Lung (tissue), 12 donors: Measurements from ENCODE around the gene SQOR. TPM values are rescaled to one million over a fixed set of nuclear protein-coding genes. Genes with fewer than 3 reads are reported as not detected.

Experiments
- ATAC-seq: fragments of 200-7000 bp; cut with Tn5 transposase; one replicate; pipeline ENCODE4 v1.9.1; 2020; ENCODE audit warnings: moderate number of reproducible peaks; ENCODE audit not compliant: insufficient read depth, low FRiP score
- DNase-seq, 3 donors: peaks; one replicate each; pipeline ENCODE4 v3.0.0-alpha.2; 2013 to 2017
- H3K27ac ChIP-seq, 2 donors: one replicate each; pipeline ENCODE4 v1.5.1; 2013; ENCODE audit warnings: mild to moderate bottlenecking in 2 of 2, moderate library complexity in 2 of 2, control low read depth in 1 of 2, inconsistent platforms in 1 of 2, low read depth in 1 of 2, low read length in 1 of 2
- H3K27me3 ChIP-seq, 3 donors: one replicate each; pipeline ENCODE4 v1.5.1; 2013; ENCODE audit warnings: low read length in 2 of 3; ENCODE audit not compliant: control insufficient read depth in 3 of 3, insufficient read depth in 3 of 3
- H3K36me3 ChIP-seq, 4 donors: one replicate each; pipeline ENCODE4 v1.5.1; 2013; ENCODE audit warnings: low read length in 4 of 4, mild to moderate bottlenecking in 1 of 4, moderate library complexity in 1 of 4; ENCODE audit not compliant: control insufficient read depth in 4 of 4, insufficient read depth in 4 of 4
- H3K4me1 ChIP-seq, 5 donors: one replicate each; pipeline ENCODE4 v1.5.1; 2013; ENCODE audit warnings: low read length in 5 of 5, mild to moderate bottlenecking in 2 of 5, moderate library complexity in 1 of 5; ENCODE audit not compliant: control insufficient read depth in 5 of 5, insufficient read depth in 5 of 5
- H3K4me3 ChIP-seq: one replicate; pipeline ENCODE4 v1.5.1; 2013; ENCODE audit warnings: mild to moderate bottlenecking, control low read depth, moderate library complexity
- H3K9ac ChIP-seq, 2 donors: one replicate each; pipeline ENCODE4 v1.5.1; 2013; ENCODE audit warnings: low read length in 2 of 2, control low read depth in 1 of 2; ENCODE audit not compliant: insufficient read depth in 1 of 2
- H3K9me3 ChIP-seq, 4 donors: one replicate each; pipeline ENCODE4 v1.5.1; 2013; ENCODE audit warnings: low read length in 3 of 4, mild to moderate bottlenecking in 1 of 4, moderate library complexity in 1 of 4; ENCODE audit not compliant: control insufficient read depth in 4 of 4, insufficient read depth in 3 of 4
- CTCF ChIP-seq: IDR thresholded peaks from 2 replicates; pipeline ENCODE4 v1.5.1; 2012; ENCODE audit warnings: mild to moderate bottlenecking; ENCODE audit errors: control extremely low read depth, extremely low read depth
- WGBS, 2 donors: extraction: QIAGEN DNeasy Blood & Tissue Kit; methylation state at CpG; one replicate each; pipeline ENCODE4 v1.1.7; 2013; 5-methylcytosine and 5-hydroxymethylcytosine counted together
- polyA plus RNA-seq, 2 donors: library from polyadenylated mRNA; stranded (reverse); fragments of 200-250 nt; gene quantifications; one replicate each; pipeline ENCODE4 v1.2.1, GENCODE V29; 2013
- total RNA-seq, 2 donors: library from RNA; depleted of rRNA in 1 of 2; stranded (reverse); fragments of >200 nt in 1 of 2; gene quantifications; one replicate each; pipeline ENCODE4 v1.2.1, GENCODE V29; 2014 to 2021
- donor health status: control.
- donor health status: control.
- donor health status: Bipolar disorder and iron deficiency.
- donor health status: healthy.
- donor health status: DM: yes; HTN: yes; CAD: no.

The SQOR gene
- total and polyA plus RNA-seq, 4 donors, result 53.9 to 157 (median 99.3) TPM

DNA sequence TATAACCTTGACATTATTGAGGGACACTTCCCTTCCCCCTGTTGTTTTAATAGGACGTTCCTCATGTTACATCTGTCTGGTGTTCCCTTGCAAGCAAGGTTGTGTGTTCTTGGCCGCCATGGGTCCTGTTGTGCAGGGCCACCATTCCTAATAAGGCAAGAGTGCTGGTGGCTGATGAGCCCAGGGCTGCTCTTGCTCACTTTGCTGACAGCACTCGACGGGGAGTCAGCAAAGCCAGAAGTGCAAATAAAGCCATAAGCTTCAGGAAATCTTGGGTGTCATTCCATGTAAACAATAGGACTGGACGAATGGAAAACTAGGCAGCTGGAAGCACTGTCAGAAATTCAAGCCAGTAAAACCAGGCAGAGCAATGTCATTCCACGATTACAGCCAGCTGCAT lies 75.8 kb downstream of the SQOR start:
- TF ChIP-seq CTCF, result no peak
- Histone ChIP-seq H3K9ac (no peak overlapping the region), H3K4me1 (peaks cover 0 to 10% (median 2%) of the 10 kb centered on the region in 5 donors), H3K9me3 (peaks cover 0 to 2% (median 0%) of the 10 kb centered on the region in 4 donors), H3K27ac (no peak overlapping the region), H3K27me3 (peaks cover 0 to 10% (median 0%) of the 10 kb centered on the region in 3 donors), H3K4me3 (no peak overlapping the region), H3K36me3 (no peaks in the 10 kb centered on the region)
- DNase-seq (no peak), ATAC-seq (no peak)
- 39 to 57% methylated on average over 6 of the region's 6 CpGs for WGBS, 2 donors

DNA sequence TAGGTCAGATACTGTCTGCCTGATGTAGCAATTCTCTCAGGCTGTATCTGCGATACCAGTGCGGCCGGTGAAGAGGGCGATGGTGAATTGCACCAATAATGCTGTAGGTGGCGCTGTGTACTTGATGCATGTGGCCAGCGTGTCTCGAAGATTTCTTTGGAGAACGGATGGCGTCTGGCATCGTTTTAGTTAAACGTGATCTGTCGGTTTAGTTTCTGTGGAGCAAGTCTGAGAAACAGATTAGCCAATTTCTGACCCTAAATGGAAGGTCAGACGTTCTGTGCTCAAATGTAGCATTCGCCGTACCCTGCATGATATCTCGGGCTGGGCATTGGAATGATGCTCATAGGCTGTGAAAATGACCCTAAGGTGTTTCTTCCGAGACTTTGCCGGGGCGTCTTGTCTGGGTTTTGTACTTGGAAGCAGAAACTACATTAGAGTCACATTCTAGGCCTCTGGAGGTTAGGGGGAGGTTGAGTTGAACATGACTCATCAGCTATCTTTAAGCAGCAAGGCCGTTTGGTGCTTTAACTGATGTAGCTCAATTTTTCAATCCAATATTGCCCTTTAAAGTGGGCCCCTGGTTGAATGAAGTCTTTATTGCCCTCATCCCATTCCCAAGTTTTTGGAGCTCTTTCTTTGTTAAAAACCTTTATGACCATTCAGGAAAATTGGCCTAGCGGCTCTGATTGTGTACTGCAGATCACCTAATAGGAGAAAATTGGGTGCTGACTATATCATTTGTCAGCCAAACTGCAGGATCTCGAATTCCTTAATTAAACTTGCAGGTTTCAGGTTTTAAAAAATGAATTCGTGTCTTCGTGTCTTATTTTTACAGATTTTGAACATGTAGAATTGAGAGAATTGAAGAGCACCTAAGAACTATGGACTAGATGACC lies 80.0 kb downstream of the SQOR start:
- Histone ChIP-seq H3K9ac (no peak overlapping the region), H3K9me3 (peaks cover 0 to 3% (median 0%) of the 10 kb centered on the region in 4 donors), H3K27ac (no peak overlapping the region), H3K4me3 (no peak overlapping the region), H3K27me3 (peaks cover 0 to 10% (median 0%) of the 10 kb centered on the region in 3 donors), H3K4me1 (peaks cover 0 to 5% (median 2%) of the 10 kb centered on the region in 5 donors), H3K36me3 (no peaks in the 10 kb centered on the region)
- TF ChIP-seq CTCF, result peak; percentile 38
- peak; percentile 71 to 79 (median 72) for DNase-seq
- peak; percentile 88 for ATAC-seq
- WGBS, 2 donors, result 34 to 39% methylated on average over 24 of the region's 24 CpGs

DNA sequence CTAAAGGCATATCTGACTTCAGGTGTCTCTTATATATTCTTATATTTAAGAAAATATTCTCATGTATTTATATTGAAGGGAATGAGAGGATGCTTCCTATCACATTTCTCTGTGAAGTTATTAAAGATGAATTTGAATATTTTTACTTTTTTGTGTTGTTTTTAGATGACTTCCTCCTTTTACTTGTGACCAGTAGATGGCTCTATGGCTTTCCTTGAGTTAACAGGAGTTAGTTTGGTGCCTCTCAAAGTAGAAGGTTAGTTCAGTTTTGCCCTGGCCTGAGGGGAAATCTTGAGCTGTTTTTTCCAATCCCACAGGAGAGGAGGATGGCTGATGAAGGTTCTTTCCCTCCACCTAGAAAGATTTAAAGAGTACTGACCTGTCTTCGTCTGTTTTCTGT lies 80.7 kb downstream of the SQOR start:
- WGBS, 2 donors, result 79 to 91% methylated on average over 1 of the region's 1 CpG
- Histone ChIP-seq H3K4me3 (no peak overlapping the region), H3K27me3 (peaks cover 0 to 10% (median 0%) of the 10 kb centered on the region in 3 donors), H3K9ac (no peak overlapping the region), H3K9me3 (peaks cover 0 to 3% (median 0%) of the 10 kb centered on the region in 4 donors), H3K4me1 (peaks cover 0 to 5% (median 2%) of the 10 kb centered on the region in 5 donors), H3K36me3 (no peaks in the 10 kb centered on the region), H3K27ac (no peak overlapping the region)
- DNase-seq (peak in 2 of 3 donors; percentile 29 to 34), ATAC-seq (no peak)
- TF ChIP-seq CTCF, result no peak
